HG03103 (cell line): ENCODE measurements around the gene MLXIPL.
"Not testable (repeated sequence)": the region's sequence is repeated elsewhere in the genome, so short reads cannot be mapped to it uniquely, and the experiment has no call there.

Source experiments
- ATAC-seq: cut with Tn5 transposase; IDR thresholded peaks from one replicate; pipeline ENCODE4 v1.9.1; 2021; ENCODE audit warnings: low read depth; ENCODE audit not compliant: unreplicated experiment

The MLXIPL gene

GRCh38 chr7:73623798-73624668 lies at the start of gene MLXIPL:
MLXIPL (minus strand) TSS chr7:73624522; CDS start chr7:73624492, 30 bp downstream.
- ATAC-seq = no peak

- no peak for ATAC-seq
Observed at GRCh38 chr7:73671857-73672445, 47.6 kb upstream of the MLXIPL start.

GRCh38 chr7:73671322-73671661 lies 47.0 kb upstream of the MLXIPL start:
- ATAC-seq = no peak

GRCh38 chr7:73669858-73670385 lies 45.6 kb upstream of the MLXIPL start:
- ATAC-seq = no peak

- no peak for ATAC-seq
Observed at GRCh38 chr7:73669288-73669701, 45.0 kb upstream of the MLXIPL start.

- ATAC-seq = no peak
Observed at GRCh38 chr7:73668886-73669230, 44.5 kb upstream of the MLXIPL start.

- ATAC-seq = no peak
Observed at GRCh38 chr7:73668103-73668885, 44.0 kb upstream of the MLXIPL start.

- ATAC-seq = peak; percentile 93
Observed at GRCh38 chr7:73667344-73668102, 43.2 kb upstream of the MLXIPL start, which contains the start of gene VPS37D. VPS37D (plus strand) TSS chr7:73667831; CDS start chr7:73667959, 128 bp downstream.

GRCh38 chr7:73663033-73663432 lies 38.7 kb upstream of the MLXIPL start:
- no peak for ATAC-seq

GRCh38 chr7:73660594-73660993 lies 36.3 kb upstream of the MLXIPL start:
- ATAC-seq = not testable (repeated sequence)

- ATAC-seq = no peak
Observed at GRCh38 chr7:73659983-73660382, 35.7 kb upstream of the MLXIPL start.

- not testable (repeated sequence) for ATAC-seq
Observed at GRCh38 chr7:73655309-73655708, 31.0 kb upstream of the MLXIPL start.

GRCh38 chr7:73652541-73652949 lies 28.2 kb upstream of the MLXIPL start:
- ATAC-seq = no peak

- no peak for ATAC-seq
Observed at GRCh38 chr7:73650524-73650923, 26.2 kb upstream of the MLXIPL start.

- no peak for ATAC-seq
Observed at GRCh38 chr7:73649576-73649975, 25.3 kb upstream of the MLXIPL start.

GRCh38 chr7:73648593-73649332 lies 24.4 kb upstream of the MLXIPL start:
- no peak for ATAC-seq

- no peak for ATAC-seq
Observed at GRCh38 chr7:73647725-73648592, 23.6 kb upstream of the MLXIPL start.

GRCh38 chr7:73646785-73647724 lies 22.7 kb upstream of the MLXIPL start:
- no peak for ATAC-seq
